Sciatic nerve (tissue), 2 donors: ENCODE data around the gene ADAD2. TPM values are rescaled to one million over a fixed set of nuclear protein-coding genes. Genes with fewer than 3 reads are reported as not detected.
"Not testable (repeated sequence)": the region's sequence is repeated elsewhere in the genome, so short reads cannot be mapped to it uniquely, and the experiment has no call there.

Experiments
- ATAC-seq: fragments of 200-7000 bp; cut with Tn5 transposase; one replicate; pipeline ENCODE4 v1.9.1; 2020; ENCODE audit warnings: mild to moderate bottlenecking, moderate library complexity
- DNase-seq: peaks from one replicate; pipeline ENCODE4 v3.0.0-alpha.2; 2020; ENCODE audit warnings: low spot score
- intact Hi-C: fragments of 100-400 bp; cut with DNase I; formaldehyde crosslinking; loops from one replicate; pipeline ENCODE4 v1.14.2; 2022
- total RNA-seq: library from RNA; stranded (reverse); fragmentation: NEBNext Ultra II Directional; extraction: Animal tissue kit (Norgen Biotek cat#: 25700); gene quantifications from one replicate; pipeline ENCODE4 v1.2.1, GENCODE V29; 2021
- donor health status: DM: no; HTN: no; CAD: no.
- donor health status: DM: no; HTN: no; CAD: no.

The ADAD2 gene
- total RNA-seq, 1 donor from 2014 or later, result not detected

DNA sequence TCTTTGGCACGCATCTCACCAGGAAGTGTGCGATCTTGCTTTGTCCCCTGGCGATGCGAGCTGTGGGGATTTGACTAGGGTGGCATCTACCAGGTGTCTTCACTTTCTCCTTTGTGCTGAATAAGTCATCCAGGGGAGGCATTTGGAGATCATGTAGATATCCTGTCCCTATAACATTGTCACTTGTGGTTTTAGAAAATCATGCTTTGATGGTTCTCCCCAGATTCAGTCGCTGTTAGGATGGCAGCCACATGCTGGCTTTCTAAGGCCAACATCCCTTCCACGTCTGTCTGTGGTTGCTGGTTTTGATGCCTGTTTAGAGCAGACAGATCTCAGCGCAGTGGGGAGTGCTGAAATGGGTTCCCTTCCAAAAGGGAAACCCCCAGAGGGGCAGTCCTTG, 2.5 kb downstream of the ADAD2 start:
- intact Hi-C loops, result no loop called here
- DNase-seq (no peak), ATAC-seq (no peak)

- ATAC-seq, result no peak
- intact Hi-C loops, result no loop called here
- no peak for DNase-seq
Measured at GRCh38 chr16:84194018-84194417, 3.1 kb downstream of the ADAD2 start.

DNA sequence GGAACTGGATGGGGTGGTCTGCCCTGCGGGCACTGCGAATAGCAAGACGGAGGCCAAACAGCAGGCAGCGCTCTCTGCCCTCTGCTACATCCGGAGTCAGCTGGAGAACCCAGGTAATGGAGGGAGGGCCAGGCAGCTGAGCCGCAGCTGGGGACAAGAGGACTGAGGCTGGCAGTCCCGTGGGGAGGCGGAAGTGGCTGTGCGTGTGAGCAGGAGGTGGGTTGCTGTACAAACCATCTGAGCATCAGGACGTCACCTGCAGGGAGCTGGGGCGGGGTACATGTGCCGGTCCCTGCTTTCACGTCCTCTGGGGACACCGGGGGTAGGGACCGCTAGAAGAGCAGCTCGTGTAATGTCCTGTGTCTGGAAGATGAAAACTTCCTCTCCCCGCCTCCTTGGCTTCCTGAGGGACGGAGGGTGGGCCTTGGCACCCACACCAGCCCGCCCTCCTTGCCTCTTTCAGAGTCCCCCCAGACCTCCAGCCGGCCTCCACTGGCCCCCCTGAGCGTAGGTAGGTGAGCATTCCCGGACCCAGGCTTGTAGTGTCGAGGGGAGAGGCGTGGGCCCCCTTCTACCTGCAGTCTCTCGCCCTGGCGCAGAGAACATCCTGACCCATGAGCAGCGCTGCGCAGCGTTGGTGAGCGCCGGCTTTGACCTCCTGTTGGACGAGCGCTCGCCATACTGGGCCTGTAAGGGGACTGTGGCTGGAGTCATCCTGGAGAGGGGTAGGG, 3.7 kb downstream of the ADAD2 start:
- ATAC-seq (no peak), DNase-seq (no peak)
- intact Hi-C loops, result no loop called here

DNA sequence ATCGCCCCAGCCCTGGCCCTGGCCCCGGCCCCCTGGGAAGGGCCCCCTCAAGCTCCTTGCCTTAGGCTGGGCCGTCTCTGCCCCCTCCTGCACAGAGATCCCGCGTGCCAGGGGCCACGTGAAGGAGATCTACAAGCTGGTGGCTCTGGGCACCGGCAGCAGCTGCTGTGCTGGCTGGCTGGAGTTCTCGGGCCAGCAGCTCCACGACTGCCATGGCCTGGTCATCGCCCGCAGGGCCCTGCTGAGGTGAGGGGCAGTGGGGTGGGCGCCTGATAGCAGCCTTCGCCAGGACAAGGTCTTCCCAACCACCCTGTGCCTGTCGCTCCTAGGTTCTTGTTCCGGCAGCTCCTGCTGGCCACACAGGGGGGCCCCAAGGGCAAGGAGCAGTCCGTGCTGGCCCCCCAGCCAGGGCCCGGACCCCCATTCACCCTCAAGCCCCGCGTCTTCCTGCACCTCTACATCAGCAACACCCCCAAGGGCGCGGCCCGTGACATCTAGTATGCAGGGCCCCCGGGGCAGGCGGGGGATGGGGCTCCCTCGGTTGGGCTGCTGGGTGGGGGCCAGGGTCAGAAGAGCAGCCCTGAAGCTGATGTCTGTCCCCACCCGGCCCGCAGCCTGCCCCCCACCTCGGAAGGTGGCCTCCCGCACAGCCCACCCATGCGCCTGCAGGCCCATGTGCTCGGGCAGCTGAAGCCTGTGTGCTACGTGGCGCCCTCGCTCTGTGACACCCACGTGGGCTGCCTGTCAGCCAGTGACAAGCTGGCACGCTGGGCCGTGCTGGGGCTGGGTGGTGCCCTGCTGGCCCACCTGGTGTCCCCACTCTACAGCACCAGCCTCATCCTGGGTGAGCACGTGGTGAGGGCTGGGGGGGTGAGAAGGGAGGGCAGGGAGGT, 4.5 kb downstream of the ADAD2 start:
- DNase-seq (no peak), ATAC-seq (no peak)
- intact Hi-C loops, result no loop called here

DNA sequence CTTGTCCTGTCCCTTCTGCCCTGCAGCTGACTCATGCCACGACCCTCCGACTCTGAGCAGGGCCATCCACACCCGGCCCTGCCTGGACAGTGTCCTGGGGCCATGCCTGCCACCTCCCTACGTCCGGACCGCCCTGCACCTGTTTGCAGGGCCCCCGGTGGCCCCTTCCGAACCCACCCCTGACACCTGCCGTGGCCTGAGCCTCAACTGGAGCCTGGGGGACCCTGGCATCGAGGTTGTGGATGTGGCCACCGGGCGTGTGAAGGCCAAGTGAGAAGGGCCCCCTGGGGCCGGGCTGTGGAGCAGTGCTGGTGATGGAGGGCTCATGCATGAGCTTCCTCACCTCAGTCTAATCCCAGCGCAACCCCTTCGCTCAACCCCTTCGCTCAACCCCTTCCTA, 5.1 kb downstream of the ADAD2 start:
- intact Hi-C loops, result no loop called here
- ATAC-seq (no peak), DNase-seq (no peak)

GRCh38 chr16:84196727-84197394, 5.9 kb downstream of the ADAD2 start:
- intact Hi-C loops, result no loop called here
- no peak for ATAC-seq
- no peak for DNase-seq

DNA sequence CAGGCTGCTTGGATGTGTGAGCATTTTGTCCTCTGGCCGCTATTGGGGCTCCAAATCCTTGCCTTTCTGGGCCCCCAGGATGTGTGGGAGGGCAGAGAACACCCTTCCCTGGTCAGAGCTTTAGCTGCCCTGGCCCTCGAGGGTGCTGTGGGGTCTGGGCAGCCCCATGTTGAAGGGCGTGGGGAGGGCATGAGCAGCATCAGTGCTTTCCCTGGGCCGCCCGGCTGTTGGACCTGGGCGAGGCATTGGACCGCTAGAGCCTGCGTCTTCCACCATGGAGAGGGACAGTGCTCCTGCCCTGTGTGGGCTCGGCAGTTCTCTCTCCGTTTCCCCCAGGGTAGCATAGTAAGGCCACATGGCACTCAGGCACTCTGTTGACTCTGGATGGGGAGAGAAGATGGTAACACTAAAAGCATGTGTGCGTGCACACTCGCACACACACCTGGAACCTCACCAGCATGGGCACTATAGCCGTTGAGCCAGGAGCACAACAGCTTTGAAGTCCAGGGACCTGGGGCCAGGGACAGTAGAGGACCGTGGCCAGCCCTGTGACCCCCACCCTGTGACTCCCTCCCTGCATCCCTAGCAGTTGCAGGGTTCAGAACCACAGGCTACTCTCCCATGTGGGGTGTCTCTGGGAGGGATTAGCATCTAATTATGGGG, 6.6 kb downstream of the ADAD2 start:
- no peak for DNase-seq
- no peak for ATAC-seq
- intact Hi-C loops, result no loop called here

DNA sequence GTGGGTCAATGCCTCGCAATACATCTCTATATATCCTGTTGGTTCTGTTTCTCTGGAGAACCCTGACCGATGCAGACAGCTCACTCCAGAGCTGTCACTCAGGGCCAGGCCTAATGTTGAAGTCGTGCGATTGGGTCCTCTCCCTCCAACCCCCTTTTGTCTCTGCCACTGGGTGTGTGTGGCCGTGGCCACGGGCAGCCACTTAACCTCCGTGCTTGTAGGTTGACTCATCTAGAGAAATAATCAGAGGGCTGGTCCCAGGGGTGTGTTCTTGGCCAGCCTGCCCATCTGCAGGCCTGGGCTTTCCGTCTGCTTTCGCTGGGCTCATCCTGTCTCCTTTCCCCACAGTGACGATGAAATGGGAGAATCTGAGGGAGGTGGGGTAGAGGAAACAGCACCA, 7.4 kb downstream of the ADAD2 start:
- ATAC-seq, result peak; percentile 84
- no peak for DNase-seq
- intact Hi-C loops, result no loop called here

GRCh38 chr16:84199097-84199496, 8.1 kb downstream of the ADAD2 start:
- ATAC-seq, result no peak
- DNase-seq, result no peak
- intact Hi-C loops, result no loop called here

DNA sequence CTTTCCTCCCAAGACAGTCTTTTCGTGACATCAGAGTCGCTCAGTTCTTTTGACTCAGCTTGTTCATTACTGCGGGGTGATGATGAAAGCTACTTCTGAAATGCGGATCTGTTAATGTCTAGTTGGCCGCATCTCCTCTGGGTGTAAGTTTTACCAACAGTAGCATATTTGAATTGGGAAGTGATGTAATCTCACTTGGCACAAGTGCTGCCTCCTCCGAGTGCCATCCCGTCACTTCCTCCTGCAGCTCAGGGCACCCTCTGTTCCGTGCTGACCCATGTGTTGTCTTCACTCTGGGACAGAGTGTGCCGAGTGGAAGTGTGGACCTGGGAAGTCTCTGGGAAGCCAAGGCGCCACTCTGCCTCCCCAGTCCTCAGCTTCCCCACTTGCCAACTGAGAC, 8.9 kb downstream of the ADAD2 start:
- intact Hi-C loops, result no loop called here
- DNase-seq (no peak), ATAC-seq (no peak)

DNA sequence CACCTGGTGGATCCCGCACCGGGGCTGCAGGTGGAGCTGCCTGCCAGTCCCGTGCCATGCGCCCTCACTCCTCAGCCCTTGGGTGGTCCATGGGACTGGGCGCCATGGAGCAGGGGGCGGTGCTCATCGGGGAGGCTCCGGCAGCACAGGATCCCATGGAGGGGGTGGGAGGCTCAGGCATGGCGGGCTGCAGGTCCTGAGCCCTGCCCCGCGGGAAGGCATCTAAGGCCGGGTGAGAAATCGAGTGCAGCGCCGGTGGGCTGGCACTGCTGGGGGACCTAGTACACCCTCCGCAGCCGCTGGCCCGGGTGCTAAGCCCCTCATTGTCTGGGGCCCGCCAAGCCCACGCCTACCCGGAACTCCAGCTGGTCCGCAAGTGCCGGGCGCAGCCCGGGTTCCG, 13.6 kb downstream of the ADAD2 start:
- ATAC-seq, intact Hi-C loops, DNase-seq: not testable (repeated sequence)

DNA sequence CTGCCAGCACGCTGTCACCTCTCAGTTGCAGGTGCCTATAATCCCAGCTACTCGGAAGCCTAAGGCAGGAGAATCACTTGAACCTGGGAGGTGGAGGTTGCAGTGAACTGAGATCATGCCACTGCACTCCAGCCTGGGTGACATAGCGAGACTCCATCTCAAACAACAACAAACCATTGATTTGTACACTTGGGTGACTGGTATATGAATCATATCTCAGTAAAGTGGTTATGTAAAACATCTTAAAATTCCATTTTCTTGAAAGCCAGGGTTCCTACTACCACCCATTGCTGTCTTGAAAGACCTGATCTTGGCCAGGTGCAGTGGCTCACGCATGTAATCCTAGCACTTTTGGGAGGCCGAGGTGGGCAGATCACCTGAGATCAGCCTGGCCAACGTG, 14.2 kb downstream of the ADAD2 start:
- DNase-seq, intact Hi-C loops, ATAC-seq: not testable (repeated sequence)

GRCh38 chr16:84205976-84206691, 15.2 kb downstream of the ADAD2 start:
- ATAC-seq, result no peak
- intact Hi-C loops, result no loop called here

GRCh38 chr16:84207251-84207650, 16.3 kb downstream of the ADAD2 start:
- ATAC-seq, result no peak
- no peak for DNase-seq
- intact Hi-C loops, result no loop called here

More at GRCh38 chr16:84205976-84206691, 15.2 kb downstream of the ADAD2 start:
- DNase-seq, result no peak

DNA sequence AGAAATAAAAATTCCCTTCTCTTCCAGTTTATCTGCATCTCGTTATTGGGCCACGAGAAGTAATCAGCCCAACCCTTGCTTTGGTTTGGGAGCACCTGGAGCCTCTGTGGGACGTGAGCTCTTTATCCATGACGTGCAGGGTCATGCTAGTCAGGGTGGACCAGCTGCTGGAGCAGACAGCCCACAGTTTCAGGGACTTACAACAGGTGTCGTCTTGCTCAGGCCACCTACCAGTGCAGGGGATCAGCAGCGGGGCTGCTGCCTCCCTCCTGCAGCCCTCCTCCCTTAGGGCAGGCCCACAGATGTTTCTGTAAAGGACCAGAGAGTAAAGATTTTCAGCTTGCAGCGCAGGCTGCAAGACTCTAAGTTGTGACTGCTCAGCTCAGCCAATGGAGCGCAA, 16.9 kb downstream of the ADAD2 start:
- ATAC-seq, result no peak
- intact Hi-C loops, result no loop called here
- DNase-seq, result no peak

DNA sequence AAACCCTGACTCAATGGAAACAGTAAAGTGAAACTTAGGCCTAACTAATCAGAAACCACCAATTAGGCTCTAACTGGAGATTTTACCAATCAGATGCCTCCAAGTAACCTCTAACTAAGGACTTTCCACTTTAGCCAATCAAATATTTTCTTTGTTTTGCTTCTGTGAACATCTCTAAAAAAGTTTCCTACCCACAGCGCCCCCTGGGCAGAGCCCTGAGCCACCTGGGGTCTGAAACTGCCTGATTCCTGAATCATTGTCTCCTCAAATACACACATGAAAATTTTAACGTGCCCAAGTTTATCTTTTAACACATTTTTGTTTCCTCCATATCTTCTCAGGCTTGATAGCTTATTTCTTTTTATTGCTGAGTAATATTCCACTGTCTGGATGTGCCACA, 19.0 kb downstream of the ADAD2 start:
- ATAC-seq, result no peak
- DNase-seq, result no peak
- intact Hi-C loops, result no loop called here

DNA sequence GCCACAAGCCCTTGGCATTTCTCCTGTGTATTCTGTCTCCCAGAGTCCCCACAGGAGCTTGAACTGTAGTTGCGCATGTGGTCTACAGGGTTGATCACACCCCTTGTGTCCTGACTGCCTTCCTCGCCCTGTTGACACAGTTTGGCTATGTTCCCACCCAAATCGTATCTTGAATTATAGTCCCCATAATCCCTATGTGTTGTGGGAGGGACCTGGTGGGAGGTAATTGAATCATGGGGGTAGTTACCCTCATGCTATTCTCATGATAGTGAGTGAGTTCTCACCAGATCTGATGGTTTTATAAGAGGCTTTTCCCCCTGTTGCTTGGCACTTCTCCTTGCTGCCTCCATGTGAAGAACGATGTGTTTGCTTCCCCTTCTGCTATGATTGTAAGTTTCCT, 21.2 kb downstream of the ADAD2 start:
- intact Hi-C loops, result no loop called here
- ATAC-seq (no peak), DNase-seq (no peak)

GRCh38 chr16:84212631-84213030, 21.7 kb downstream of the ADAD2 start:
- intact Hi-C loops, result no loop called here
- DNase-seq, result no peak
- no peak for ATAC-seq
